C4-2B (cell line): ENCODE data around the gene CDC27.

Source experiments
- CTCF ChIP-seq: fragments of 450-650 bp; conservative IDR thresholded peaks from 2 replicates; pipeline ENCODE4 v1.5.1; 2017; ENCODE audit warnings: mild to moderate bottlenecking
- ZFX ChIP-seq: fragments of 450-650 bp; IDR thresholded peaks from 2 replicates; pipeline ENCODE4 v1.6.1; 2017

DNA sequence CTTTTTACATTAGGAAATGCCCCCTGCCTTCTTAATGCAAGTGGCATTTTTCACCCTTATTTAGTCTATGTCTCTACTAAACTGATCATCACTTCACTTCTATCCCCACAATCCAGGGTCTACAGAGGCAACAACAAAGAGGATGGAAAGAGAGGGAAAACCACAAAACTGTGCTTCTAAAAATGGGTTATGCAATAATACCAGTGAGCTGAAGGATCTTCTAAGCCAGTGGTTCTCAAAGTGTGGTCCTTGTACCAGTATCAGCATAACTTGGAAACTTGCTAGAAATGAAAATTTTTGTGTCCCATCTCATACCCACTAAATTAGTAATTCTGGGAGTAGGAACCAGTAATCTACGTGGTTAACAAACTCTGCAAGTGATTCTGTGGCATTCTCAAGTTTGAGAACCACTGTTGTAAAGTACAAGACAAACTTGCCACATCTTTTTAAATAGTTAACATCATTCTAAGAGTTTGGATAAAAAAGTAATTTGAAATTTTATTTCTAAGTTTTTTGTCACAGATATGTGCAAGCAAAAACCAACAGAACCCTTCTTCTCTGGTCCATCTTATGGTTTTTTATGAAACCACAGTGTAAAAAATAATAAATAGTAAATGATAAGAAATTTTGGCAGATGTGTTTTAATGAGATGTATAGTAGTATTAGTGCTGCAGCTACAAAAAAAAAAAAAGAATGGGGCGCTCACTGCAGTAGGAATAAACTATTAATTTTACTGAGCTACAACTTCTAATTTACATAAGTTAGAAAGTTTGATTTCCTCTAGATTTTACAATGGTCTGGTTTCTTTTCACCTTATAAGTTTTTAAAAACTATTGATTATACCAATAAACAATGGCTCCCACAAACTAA is 16.2 kb downstream of the CDC27 start:
- TF ChIP-seq CTCF: no peak
- no peak for TF ChIP-seq ZFX
